DMS 273 (cell line): Measurements from ENCODE around the gene PGP.
"Not testable (repeated sequence)": the region's sequence is repeated elsewhere in the genome, so short reads cannot be mapped to it uniquely, and the experiment has no call there.

Experiments used
- DNase-seq: peaks from one replicate; lab custom pipeline; 2025; ENCODE audit not compliant: unreplicated experiment; lab: John Stamatoyannopoulos, UW

The PGP gene

GRCh38 chr16:2223221-2223941, 8.7 kb upstream of the PGP start, which contains the start of gene E4F1:
Gene E4F1 (plus strand): TSS chr16:2223591. CDS start chr16:2223614, 23 bp downstream.
- DNase-seq = peak; percentile 100

GRCh38 chr16:2216330-2216729, 1.7 kb upstream of the PGP start:
- DNase-seq = no peak

GRCh38 chr16:2213817-2214718, 572 bp downstream of the PGP start:
- DNase-seq = peak; percentile 76

GRCh38 chr16:2212362-2213324, 2.0 kb downstream of the PGP start:
- DNase-seq = peak; percentile 51

- no peak for DNase-seq
Observed at GRCh38 chr16:2211923-2212347, 2.7 kb downstream of the PGP start.

GRCh38 chr16:2210386-2211365, 4.0 kb downstream of the PGP start, which contains the start of gene BRICD5:
Gene BRICD5 (minus strand): TSS chr16:2210863. CDS start chr16:2210833, 30 bp downstream.
- no peak for DNase-seq

GRCh38 chr16:2210009-2210332, 4.7 kb downstream of the PGP start:
- no peak for DNase-seq

GRCh38 chr16:2209258-2210008, 5.2 kb downstream of the PGP start:
- peak; percentile 68 for DNase-seq

- DNase-seq = no peak
Observed at GRCh38 chr16:2208772-2209171, 5.9 kb downstream of the PGP start.

GRCh38 chr16:2208308-2208707, 6.3 kb downstream of the PGP start:
- DNase-seq = peak; percentile 52

GRCh38 chr16:2207872-2208271, 6.8 kb downstream of the PGP start:
- no peak for DNase-seq

- DNase-seq = no peak
Observed at GRCh38 chr16:2206780-2207433, 7.7 kb downstream of the PGP start.

- DNase-seq = no peak
Observed at GRCh38 chr16:2206420-2206779, 8.2 kb downstream of the PGP start.

- peak; percentile 68 for DNase-seq
Observed at GRCh38 chr16:2205967-2206313, 8.7 kb downstream of the PGP start.

GRCh38 chr16:2205104-2205966, 9.3 kb downstream of the PGP start, which contains the start of gene MLST8:
Gene MLST8 (plus strand): TSS chr16:2205454. CDS start chr16:2206086, 632 bp downstream.
- DNase-seq = peak; percentile 95

- DNase-seq = no peak
Observed at GRCh38 chr16:2204416-2205103, 10.1 kb downstream of the PGP start.

- not testable (repeated sequence) for DNase-seq
Observed at GRCh38 chr16:2203119-2203688, 11.4 kb downstream of the PGP start.
